GM18868 (cell line): ENCODE measurements around the gene PVALB.

ENCODE experiments used
- ATAC-seq: cut with Tn5 transposase; IDR thresholded peaks from one replicate; pipeline ENCODE4 v1.9.1; 2021; ENCODE audit warnings: mild to moderate bottlenecking, moderate library complexity; ENCODE audit not compliant: unreplicated experiment

Gene PVALB

GRCh38 chr22:36816636-36817524 is at the start of gene PVALB:
PVALB (minus strand) TSS chr22:36817035; CDS start chr22:36817005, 30 bp downstream.
- no peak for ATAC-seq

- no peak for ATAC-seq
Measured at GRCh38 chr22:36865346-36865745, 48.5 kb upstream of the PVALB start.

GRCh38 chr22:36864454-36865215 is 47.8 kb upstream of the PVALB start:
- ATAC-seq: no peak

GRCh38 chr22:36863979-36864378 is 47.1 kb upstream of the PVALB start:
- no peak for ATAC-seq

GRCh38 chr22:36863281-36863680 is 46.4 kb upstream of the PVALB start:
- ATAC-seq: no peak

GRCh38 chr22:36862251-36863242 is 45.7 kb upstream of the PVALB start:
- no peak for ATAC-seq

GRCh38 chr22:36860821-36861659 is 44.2 kb upstream of the PVALB start, which contains the start of gene NCF4:
NCF4 (plus strand) TSS chr22:36861006; CDS start chr22:36861172, 166 bp downstream.
- peak; percentile 71 for ATAC-seq

- no peak for ATAC-seq
Measured at GRCh38 chr22:36860438-36860820, 43.6 kb upstream of the PVALB start.

GRCh38 chr22:36860017-36860416 is 43.2 kb upstream of the PVALB start:
- ATAC-seq: no peak

- ATAC-seq: no peak
Measured at GRCh38 chr22:36858966-36859365, 42.1 kb upstream of the PVALB start.

- no peak for ATAC-seq
Measured at GRCh38 chr22:36858156-36858555, 41.3 kb upstream of the PVALB start.

- no peak for ATAC-seq
Measured at GRCh38 chr22:36856792-36857135, 39.9 kb upstream of the PVALB start.

- ATAC-seq: no peak
Measured at GRCh38 chr22:36856121-36856791, 39.4 kb upstream of the PVALB start.

GRCh38 chr22:36855478-36855877 is 38.6 kb upstream of the PVALB start:
- ATAC-seq: no peak

- no peak for ATAC-seq
Measured at GRCh38 chr22:36853407-36854099, 36.7 kb upstream of the PVALB start.

GRCh38 chr22:36852056-36852973 is 35.5 kb upstream of the PVALB start:
- ATAC-seq: no peak

GRCh38 chr22:36850682-36851081 is 33.8 kb upstream of the PVALB start:
- no peak for ATAC-seq

- no peak for ATAC-seq
Measured at GRCh38 chr22:36850056-36850455, 33.2 kb upstream of the PVALB start.
